Transverse colon (tissue), 4 donors: ENCODE data around the gene RELN.

Experiments used
- EP300 ChIP-seq: sonication (generic); formaldehyde crosslinking; IDR thresholded peaks from one replicate; pipeline ENCODE4 v1.6.1; 2017; ENCODE audit warnings: antibody characterized with exemption, low read depth
- POLR2A ChIP-seq: fragments of 450-650 bp; IDR thresholded peaks from one replicate; pipeline ENCODE4 v1.6.1; 2016; ENCODE audit warnings: antibody characterized with exemption, mild to moderate bottlenecking, moderate library complexity
- POLR2AphosphoS5 ChIP-seq, 3 donors: sonication (generic); formaldehyde crosslinking; IDR thresholded peaks; one replicate each; pipeline ENCODE4 v1.6.1; 2016; ENCODE audit warnings: antibody characterized with exemption in 3 of 3
- TF ChIP-seq, protein P1 (sequence below), 5 experiments: fragments of 200-600 bp in 3 of 5; fragments of 450-650 bp in 2 of 5; sonication (generic) in 3 of 5; IDR thresholded peaks; 1 replicate in 2 of 5; 2 replicates in 3 of 5; pipeline ENCODE4 v1.5.1; 2016 to 2017; ENCODE audit warnings: antibody characterized with exemption in 5 of 5, inconsistent platforms in 3 of 5, mild to moderate bottlenecking in 2 of 5, moderate library complexity in 1 of 5

GRCh38 chr7:103833401-103833800, 156.1 kb downstream of the RELN start:
- TF ChIP-seq, protein P1, sequence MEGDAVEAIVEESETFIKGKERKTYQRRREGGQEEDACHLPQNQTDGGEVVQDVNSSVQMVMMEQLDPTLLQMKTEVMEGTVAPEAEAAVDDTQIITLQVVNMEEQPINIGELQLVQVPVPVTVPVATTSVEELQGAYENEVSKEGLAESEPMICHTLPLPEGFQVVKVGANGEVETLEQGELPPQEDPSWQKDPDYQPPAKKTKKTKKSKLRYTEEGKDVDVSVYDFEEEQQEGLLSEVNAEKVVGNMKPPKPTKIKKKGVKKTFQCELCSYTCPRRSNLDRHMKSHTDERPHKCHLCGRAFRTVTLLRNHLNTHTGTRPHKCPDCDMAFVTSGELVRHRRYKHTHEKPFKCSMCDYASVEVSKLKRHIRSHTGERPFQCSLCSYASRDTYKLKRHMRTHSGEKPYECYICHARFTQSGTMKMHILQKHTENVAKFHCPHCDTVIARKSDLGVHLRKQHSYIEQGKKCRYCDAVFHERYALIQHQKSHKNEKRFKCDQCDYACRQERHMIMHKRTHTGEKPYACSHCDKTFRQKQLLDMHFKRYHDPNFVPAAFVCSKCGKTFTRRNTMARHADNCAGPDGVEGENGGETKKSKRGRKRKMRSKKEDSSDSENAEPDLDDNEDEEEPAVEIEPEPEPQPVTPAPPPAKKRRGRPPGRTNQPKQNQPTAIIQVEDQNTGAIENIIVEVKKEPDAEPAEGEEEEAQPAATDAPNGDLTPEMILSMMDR (IDR thresholded peaks at IDR 0.05): no peak
- no peak for TF ChIP-seq POLR2A
- TF ChIP-seq POLR2AphosphoS5 (IDR thresholded peaks at IDR 0.05): no peak
- TF ChIP-seq EP300: no peak
